ENCODE results near the gene SETDB1.

DNA sequence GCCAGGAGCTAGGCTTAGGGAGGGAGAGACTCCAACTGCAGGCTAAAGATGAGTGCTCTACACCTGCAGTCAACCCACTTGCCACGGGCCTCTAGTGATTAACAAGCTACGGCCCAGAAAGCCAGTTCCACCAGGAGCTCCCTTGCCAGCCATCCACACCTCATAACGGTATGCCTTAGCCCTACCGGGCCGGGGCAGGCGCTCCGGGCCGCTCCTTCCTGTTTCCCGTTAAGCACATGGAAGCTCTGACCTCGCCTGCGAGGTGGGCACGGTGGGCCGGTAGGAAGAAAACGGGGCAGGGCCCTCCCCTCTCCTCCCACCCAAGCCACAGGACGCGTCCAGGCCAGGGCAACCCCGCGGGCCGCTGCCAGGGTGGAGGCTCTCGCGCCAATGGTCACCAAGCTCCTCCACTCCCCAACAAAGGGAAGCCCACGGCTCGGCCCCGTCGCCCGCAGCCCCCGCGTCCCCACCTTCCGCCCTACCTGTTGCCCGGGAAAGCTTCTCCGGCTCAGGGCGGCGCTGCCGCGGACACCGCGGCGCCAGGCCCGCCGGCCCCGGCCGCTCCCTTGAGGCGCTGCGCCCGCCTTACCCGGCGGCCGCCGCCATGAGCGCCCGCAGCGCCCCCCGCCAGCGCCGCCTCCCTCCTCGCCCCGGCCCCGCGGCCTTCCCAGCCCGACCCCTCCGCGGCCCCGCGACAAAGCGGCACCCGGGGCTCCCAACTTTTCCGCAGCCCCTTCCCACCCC is 47.8 kb downstream of the SETDB1 start:
- no peak for TF ChIP-seq EZH2 (IDR thresholded peaks at IDR 0.05)
- TF ChIP-seq, protein P1, sequence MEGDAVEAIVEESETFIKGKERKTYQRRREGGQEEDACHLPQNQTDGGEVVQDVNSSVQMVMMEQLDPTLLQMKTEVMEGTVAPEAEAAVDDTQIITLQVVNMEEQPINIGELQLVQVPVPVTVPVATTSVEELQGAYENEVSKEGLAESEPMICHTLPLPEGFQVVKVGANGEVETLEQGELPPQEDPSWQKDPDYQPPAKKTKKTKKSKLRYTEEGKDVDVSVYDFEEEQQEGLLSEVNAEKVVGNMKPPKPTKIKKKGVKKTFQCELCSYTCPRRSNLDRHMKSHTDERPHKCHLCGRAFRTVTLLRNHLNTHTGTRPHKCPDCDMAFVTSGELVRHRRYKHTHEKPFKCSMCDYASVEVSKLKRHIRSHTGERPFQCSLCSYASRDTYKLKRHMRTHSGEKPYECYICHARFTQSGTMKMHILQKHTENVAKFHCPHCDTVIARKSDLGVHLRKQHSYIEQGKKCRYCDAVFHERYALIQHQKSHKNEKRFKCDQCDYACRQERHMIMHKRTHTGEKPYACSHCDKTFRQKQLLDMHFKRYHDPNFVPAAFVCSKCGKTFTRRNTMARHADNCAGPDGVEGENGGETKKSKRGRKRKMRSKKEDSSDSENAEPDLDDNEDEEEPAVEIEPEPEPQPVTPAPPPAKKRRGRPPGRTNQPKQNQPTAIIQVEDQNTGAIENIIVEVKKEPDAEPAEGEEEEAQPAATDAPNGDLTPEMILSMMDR (IDR thresholded peaks at IDR 0.05) = no peak

Measured in neural progenitor cell (in vitro differentiated cells).